DLD1 (cell line): ENCODE measurements around the gene MTPN.

ENCODE experiments used
- in situ Hi-C: cut with HindIII; loops from 2 replicates; pipeline ENCODE4 v1.10.0; 2017; ENCODE audit warnings: low sequenced_read_pairs

MTPN gene

GRCh38 chr7:135929249-135929648 lies 47.9 kb downstream of the MTPN start:
- in situ Hi-C loops = no loop called here

- in situ Hi-C loops = no loop called here
These were observed 49.0 kb downstream of the MTPN start for GRCh38 chr7:135928136-135928535.

- in situ Hi-C loops = no loop called here
These were observed 51.9 kb downstream of the MTPN start for GRCh38 chr7:135925210-135925609.

DNA sequence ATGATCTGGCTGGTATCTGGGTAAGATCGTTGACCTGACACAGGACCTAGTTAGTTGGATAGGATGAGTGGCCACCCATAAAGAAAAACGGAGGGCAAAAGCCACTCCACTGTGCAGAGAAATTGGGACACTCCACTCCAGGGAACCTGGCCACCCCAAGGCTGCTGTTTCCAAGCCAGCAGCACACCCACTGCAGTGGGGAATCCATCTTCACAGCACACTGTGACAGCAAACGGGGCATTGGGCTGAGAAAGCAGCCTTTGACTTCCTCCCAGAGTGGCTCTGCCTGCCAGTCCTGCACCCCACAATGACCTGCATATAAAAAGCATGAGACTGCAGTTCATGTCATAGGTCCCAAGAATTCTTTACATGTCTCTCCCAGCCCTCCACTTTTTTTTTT lies 52.9 kb downstream of the MTPN start:
- in situ Hi-C loops = no loop called here

DNA sequence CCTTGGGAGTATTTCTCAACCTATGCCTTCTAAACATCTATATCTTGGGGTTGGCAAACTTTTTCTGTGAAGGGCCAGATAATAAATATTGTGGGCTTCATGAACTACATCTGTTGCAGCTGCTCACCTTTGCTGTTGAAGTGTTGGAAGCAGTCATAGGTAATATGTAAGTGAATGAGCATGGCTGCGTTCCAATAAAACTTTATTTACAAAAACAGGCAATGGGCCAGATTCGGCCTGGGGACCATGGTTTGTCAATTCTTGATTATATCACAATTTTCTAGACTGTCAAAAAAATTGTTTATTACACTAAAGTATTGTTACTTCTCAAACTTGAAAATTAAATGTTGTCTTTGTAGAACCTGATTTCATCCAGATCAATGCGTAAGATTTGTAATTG lies 54.9 kb downstream of the MTPN start:
- in situ Hi-C loops = no loop called here

DNA sequence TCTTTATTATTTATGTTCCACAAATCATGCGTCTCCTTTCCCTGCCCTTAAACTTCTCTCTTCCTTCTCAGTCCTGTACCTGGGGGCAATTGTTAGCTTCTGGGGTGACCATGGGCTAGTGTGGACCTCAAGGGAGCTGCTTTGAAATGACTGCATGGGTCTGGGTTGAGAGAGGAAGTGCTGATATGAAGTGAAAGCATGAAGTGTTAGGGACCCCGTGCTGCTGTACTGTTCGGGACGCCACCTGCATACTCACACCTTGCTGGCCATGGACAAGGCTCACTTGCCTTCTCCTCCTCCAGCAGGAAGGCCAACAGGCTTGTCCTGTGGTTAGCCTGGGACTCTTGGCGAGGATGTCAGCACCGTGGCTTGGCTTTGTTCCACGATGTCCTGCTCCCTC lies 56.7 kb downstream of the MTPN start:
- in situ Hi-C loops = no loop called here

DNA sequence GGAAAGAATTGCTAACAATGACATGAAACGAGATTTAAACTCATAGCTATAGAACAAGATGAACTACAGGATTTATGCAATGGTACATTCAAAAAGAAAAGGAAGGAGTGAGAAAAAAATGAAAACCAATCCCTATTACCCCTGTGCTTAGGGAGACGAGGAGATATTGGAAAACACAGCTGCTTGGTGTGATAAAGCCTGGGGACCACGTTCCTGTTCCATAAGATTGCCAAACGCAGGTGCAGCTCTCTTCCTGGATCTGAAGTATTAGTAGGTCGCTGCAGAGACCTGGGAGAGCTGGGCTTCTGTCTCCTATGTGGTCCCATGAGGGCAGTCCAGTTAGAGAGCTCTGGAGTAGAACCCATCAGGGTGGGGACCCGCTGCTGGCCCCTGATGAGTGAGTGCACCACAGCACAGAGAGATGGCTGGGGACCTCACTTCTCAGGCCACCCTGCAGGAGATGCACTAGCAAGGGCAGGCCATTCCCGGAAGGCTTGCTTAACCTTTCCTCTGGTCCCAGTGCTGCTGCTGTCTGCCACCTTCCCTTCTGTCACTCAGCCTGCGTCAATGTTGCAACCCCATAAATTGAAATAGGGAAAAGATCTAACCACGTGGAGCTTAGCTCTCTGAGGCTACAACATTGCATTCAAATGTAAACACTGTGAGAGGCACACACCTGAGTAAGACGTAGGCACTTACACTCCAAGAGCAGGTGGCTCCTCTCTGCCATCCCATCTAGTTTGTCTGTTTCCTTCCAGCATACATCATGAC lies 57.9 kb downstream of the MTPN start:
- in situ Hi-C loops = no loop called here

GRCh38 chr7:135918134-135918533 lies 59.0 kb downstream of the MTPN start:
- in situ Hi-C loops = no loop called here

DNA sequence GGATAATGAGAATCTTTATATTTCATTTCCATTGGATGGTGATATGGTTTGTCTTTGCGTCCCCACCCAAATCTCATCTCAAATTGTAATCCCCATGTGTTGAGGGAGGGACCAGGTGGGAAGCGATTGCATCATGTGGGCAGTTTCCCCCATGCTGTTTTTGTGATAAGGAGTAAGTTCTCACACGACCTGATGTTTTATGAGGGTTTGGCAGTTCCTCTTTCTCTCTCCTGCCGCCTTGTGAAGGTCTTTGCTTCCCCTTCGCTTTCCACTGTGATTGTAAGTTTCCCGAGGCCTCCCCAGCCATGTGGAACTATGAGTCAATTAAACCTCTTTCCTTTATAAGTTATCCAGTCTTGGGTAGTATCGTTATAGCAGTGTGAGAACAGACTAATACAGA lies 59.4 kb downstream of the MTPN start:
- in situ Hi-C loops = no loop called here

DNA sequence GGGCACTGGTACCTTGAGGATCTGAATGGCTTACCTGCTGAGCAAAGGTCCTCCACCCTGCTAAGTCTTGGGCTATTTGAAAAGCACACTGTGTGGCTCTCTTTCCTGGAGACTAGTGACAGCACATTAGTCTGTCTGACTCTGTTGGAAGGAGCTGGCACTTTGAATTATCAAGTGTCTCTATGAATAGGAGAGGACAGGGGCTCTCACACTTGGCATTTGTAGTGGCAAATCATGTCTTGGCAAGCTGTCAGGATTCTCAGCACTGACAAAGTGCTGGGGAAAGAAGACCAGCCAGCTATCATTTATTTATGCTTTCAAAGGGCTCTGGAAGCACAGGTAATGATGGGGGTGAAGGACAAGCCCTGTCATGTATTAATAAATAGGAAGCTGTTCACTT lies 62.8 kb downstream of the MTPN start:
- in situ Hi-C loops = no loop called here

- in situ Hi-C loops = no loop called here
These were observed 63.8 kb downstream of the MTPN start for GRCh38 chr7:135913404-135913803.

DNA sequence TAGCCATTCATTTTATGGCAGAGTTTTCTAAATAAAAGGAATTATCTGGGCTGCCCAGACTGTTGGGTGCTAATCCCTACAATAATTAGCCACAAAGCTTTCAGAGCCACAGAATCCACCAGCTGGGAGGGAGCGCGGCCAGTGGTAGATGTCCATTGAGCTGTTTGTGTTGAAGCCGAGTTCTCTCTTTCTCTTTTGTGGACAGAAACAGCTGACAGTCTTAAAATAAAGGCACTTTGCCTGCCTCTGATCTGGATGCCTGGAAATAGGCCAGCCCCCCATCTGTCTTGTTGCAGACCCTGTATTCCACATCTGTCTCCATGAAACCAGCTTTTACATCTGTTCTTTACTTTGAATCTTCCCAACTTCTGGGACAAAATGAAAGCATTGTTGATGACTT lies 66.1 kb downstream of the MTPN start:
- in situ Hi-C loops = no loop called here

GRCh38 chr7:135910393-135911036 lies 66.6 kb downstream of the MTPN start:
- in situ Hi-C loops = no loop called here

DNA sequence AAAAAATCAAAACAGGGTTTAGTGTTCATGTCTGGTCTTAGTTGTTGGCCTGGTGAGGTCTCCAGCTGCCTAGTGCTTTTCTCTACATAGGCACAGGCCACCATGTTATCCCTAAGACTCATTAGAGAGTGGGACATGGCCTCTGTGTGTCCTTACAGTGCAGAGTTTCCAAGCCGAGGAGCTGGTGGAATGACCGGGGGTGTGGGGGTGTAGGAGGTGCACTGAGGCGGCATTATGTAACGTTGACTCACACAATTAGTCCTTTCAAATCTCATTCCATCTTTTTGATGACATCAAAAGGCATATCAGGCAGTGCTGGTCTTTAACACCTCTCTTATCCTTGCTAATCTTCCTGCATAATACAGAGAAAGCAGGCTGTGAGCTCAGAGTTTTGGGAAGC lies 71.3 kb downstream of the MTPN start:
- in situ Hi-C loops = no loop called here

DNA sequence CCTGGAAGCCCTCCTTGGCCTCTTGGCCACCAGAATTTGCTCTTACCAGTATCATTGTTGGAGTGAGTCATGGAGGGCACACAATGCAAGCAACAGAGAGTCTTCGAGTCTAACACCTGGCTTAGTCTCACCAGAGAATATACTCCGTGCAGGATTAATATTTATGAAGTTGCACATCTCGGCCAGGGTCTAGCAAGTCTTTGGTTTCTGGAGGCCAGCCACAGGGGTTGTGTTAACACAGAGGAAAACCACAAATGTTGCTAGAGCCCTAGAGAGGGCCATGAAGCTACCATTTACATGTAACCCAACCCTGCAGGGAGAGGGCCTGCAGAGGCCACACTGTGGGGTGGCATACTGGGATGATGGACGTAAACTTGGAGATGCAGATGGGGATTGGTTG lies 71.8 kb downstream of the MTPN start:
- in situ Hi-C loops = no loop called here

DNA sequence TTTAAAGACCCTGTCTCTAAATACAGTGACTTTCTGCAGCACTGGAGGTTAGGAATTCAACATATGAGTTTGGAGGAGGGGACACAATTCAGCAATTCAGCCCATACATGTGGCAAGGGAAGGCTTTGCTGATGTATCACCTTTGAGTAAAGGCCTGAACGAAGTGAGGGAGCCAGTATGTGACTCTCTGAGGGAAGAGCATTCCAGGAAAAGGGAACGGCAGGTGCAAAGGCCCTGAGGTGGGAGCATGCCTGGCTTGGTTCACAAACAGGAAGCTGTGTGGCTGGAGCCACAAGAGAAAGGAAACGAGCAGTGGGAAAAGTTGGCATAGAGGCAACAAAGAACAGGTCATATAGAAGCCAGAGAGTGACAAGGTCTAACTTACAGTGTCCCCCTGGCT lies 72.9 kb downstream of the MTPN start:
- in situ Hi-C loops = no loop called here

GRCh38 chr7:135901585-135902540 lies 75.3 kb downstream of the MTPN start:
- in situ Hi-C loops = no loop called here

DNA sequence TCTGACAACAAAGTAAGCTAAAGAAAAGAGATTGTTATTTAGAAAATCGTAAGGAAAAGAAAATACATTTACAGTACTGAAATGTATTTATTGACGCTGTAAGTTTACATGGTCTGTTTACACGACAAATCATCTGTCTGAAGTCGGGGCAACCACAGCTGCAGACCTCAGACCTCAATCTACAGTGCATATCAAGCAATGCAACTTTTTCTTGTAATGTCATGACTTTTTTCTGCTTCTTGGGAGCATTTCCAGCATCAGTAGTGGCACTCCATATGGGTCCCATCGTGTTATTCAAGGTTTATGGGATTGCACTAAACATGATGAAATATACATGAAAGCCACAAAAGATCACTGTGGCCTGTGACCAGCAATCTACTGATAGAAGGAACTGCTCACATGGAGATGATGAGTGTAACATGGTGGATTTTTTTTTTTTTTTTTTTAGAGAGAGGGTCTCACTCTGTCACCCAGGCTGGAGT lies 77.1 kb downstream of the MTPN start:
- in situ Hi-C loops = no loop called here

GRCh38 chr7:135899458-135900064 lies 77.6 kb downstream of the MTPN start:
- in situ Hi-C loops = no loop called here

DNA sequence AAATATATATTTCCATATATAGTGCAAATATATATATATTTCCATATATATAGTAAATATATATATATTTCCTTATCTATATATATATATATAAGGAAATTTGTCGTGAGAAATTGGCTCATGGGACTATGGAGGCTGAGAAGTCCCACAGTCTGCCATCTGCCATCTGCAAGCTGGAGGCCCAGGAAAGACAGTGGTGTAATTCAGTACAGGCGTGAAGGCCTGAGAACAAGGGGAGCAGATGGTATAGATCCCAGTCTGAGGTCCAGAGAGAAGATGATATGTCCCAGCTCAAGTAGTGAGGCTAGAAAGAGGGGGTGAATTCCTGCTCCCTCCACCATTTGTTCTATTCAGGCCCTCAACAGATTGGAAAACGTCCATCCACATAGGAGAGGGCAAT lies 78.9 kb downstream of the MTPN start:
- in situ Hi-C loops = no loop called here

DNA sequence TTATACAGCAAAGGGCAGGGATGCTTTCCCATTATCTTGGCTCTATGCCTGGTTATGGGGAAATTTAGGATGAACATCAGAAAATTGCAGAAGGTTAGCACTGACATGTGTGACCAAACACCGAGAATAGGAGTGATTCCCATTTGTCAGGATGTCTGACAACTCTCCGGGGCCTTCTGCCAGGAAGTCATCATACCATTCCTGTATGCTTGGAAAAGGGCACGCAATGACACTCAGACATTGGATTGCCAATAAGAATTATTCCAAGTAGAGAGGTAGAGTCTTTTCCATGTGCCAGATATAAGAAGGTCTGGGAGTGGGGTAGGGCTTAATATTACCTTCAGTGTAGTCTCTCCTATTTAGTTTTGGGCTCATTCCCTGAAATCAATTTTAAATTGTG lies 82.3 kb downstream of the MTPN start:
- in situ Hi-C loops = no loop called here
